ENCODE results near the gene ARHGAP6. TPM values are rescaled to one million over a fixed set of nuclear protein-coding genes. Genes with fewer than 3 reads are reported as not detected.

The ARHGAP6 gene
- total RNA-seq, 1 experiment from 2014 or later, result 0.10 TPM

- no peak overlapping the region for H3K9ac ChIP-seq (ENCODE audit: low read length)
- no peaks in the 10 kb centered on the region for H4K20me1 ChIP-seq (ENCODE audit: insufficient read depth)
- intact Hi-C loops (cut with micrococcal nuclease), result no loop called here
- no peak overlapping the region for H3K4me3 ChIP-seq (replicated peaks in 1 of 2; ENCODE audit: low read depth in 1 of 2, low read length in 2 of 2)
- no peaks in the 10 kb centered on the region for H3K79me2 ChIP-seq (ENCODE audit: insufficient read depth, low read length)
- H3K27ac ChIP-seq (ENCODE audit: low read depth, low read length), result no peak overlapping the region
- no peak for TF ChIP-seq RAD21 (IDR thresholded peaks at IDR 0.05; ENCODE audit: low read depth)
- TF ChIP-seq CEBPB (IDR thresholded peaks at IDR 0.05; ENCODE audit: low read depth), result no peak
- no peak for TF ChIP-seq POLR2AphosphoS5 (IDR thresholded peaks at IDR 0.05; ENCODE audit: low read depth, low read length)
- TF ChIP-seq POLR2A (IDR thresholded peaks at IDR 0.05; ENCODE audit: borderline replicate concordance, extremely low read depth, insufficient read depth, insufficient read length), result no peak
- no peak for TF ChIP-seq FOSL1 (IDR thresholded peaks at IDR 0.05; ENCODE audit: low read depth)
- no peak for TF ChIP-seq JUND (IDR thresholded peaks at IDR 0.05)
- TF ChIP-seq SP1 (IDR thresholded peaks at IDR 0.05; ENCODE audit: low read depth), result no peak
- no peak for TF ChIP-seq CBX3 (IDR thresholded peaks at IDR 0.05; ENCODE audit: low read depth)
- no peak for TF ChIP-seq TCF7L2 (IDR thresholded peaks at IDR 0.05; ENCODE audit: borderline replicate concordance, extremely low read depth, insufficient read depth, insufficient read length)
- TF ChIP-seq EGR1 (IDR thresholded peaks at IDR 0.05; ENCODE audit: low read depth), result no peak
- no peak for TF ChIP-seq ELF1 (IDR thresholded peaks at IDR 0.05; ENCODE audit: borderline replicate concordance, low read depth)
- TF ChIP-seq, protein P1, sequence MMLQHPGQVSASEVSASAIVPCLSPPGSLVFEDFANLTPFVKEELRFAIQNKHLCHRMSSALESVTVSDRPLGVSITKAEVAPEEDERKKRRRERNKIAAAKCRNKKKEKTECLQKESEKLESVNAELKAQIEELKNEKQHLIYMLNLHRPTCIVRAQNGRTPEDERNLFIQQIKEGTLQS (IDR thresholded peaks at IDR 0.05), result no peak
- no peak for TF ChIP-seq SRF (IDR thresholded peaks at IDR 0.05; ENCODE audit: low read depth)
- TF ChIP-seq ZFX (IDR thresholded peaks at IDR 0.05), result no peak
- TF ChIP-seq EZH2 (IDR thresholded peaks at IDR 0.05), result no peak
- no peak for TF ChIP-seq SIN3A (IDR thresholded peaks at IDR 0.05; ENCODE audit: low read depth)
- DNase-seq (ENCODE audit: low read depth, low spot score) (no peak), ATAC-seq (no peak)
- H3K4me2 ChIP-seq (ENCODE audit: low read length), result no peak overlapping the region
- H3K9me3 ChIP-seq (ENCODE audit: control insufficient read depth in 1 of 2, insufficient read depth in 1 of 2, low read depth in 1 of 2, low read length in 2 of 2), result no peaks in the 10 kb centered on the region
- no peaks in the 10 kb centered on the region for H3K4me1 ChIP-seq (ENCODE audit: control insufficient read depth in 1 of 2, insufficient read depth in 2 of 2, low read length in 2 of 2)
- no peak overlapping the region for H2AFZ ChIP-seq (ENCODE audit: low read depth, low read length, poor library complexity, severe bottlenecking)
- RAD21 ChIA-PET (ENCODE audit: low non-redundant PET in 1 of 2, low total read pairs in 2 of 2, uncharacterized antibody in 2 of 2, unreplicated experiment in 2 of 2), result no interaction called here
- H3K36me3 ChIP-seq (ENCODE audit: control insufficient read depth in 1 of 2, insufficient read depth in 2 of 2, low read length in 2 of 2), result no peaks in the 10 kb centered on the region
- CTCF ChIA-PET, result no interaction called here
- H3K27me3 ChIP-seq (ENCODE audit: insufficient read depth, low read length), result no peaks in the 10 kb centered on the region
- POLR2A ChIA-PET, result no interaction called here
- no peaks in the 10 kb centered on the region for H3K9me2 ChIP-seq (ENCODE audit: insufficient read depth)
- no TSS peak for BruUV-seq (replicated peaks)
These were observed 459.0 kb downstream of the ARHGAP6 start for GRCh38 chrX:11206716-11207115.

- no peaks in the 10 kb centered on the region for H3K27me3 ChIP-seq (ENCODE audit: insufficient read depth, low read length)
- ATAC-seq, result no peak
- no peaks in the 10 kb centered on the region for H4K20me1 ChIP-seq (ENCODE audit: insufficient read depth)
- H3K9me2 ChIP-seq (ENCODE audit: insufficient read depth), result no peaks in the 10 kb centered on the region
- no peak overlapping the region for H3K27ac ChIP-seq (ENCODE audit: low read depth, low read length)
- BruUV-seq (replicated peaks), result no TSS peak
- H3K4me3 ChIP-seq (replicated peaks in 1 of 2; ENCODE audit: low read depth in 1 of 2, low read length in 2 of 2), result no peak overlapping the region
- no peak overlapping the region for H3K9ac ChIP-seq (ENCODE audit: low read length)
- no peak for DNase-seq (ENCODE audit: low read depth, low spot score)
- ChIA-PET POLR2A (no interaction called here), CTCF (no interaction called here), RAD21 (ENCODE audit: low non-redundant PET in 1 of 2, low total read pairs in 2 of 2, uncharacterized antibody in 2 of 2, unreplicated experiment in 2 of 2) (no interaction called here)
- no peak for TF ChIP-seq YY1 (IDR thresholded peaks at IDR 0.05; ENCODE audit: extremely low read depth, insufficient replicate concordance, low read depth, low read length)
- TF ChIP-seq POLR2AphosphoS5 (IDR thresholded peaks at IDR 0.05; ENCODE audit: low read depth, low read length), result no peak
- no peak for TF ChIP-seq EGR1 (IDR thresholded peaks at IDR 0.05; ENCODE audit: low read depth)
- TF ChIP-seq ZNF274 (IDR thresholded peaks at IDR 0.05; ENCODE audit: low read depth, low read length), result no peak
- TF ChIP-seq RAD21 (IDR thresholded peaks at IDR 0.05; ENCODE audit: low read depth), result no peak
- TF ChIP-seq EZH2phosphoT487 (IDR thresholded peaks at IDR 0.05; ENCODE audit: borderline replicate concordance), result no peak
- no peak for TF ChIP-seq CBX3 (IDR thresholded peaks at IDR 0.05; ENCODE audit: low read depth)
- no peak for TF ChIP-seq SP1 (IDR thresholded peaks at IDR 0.05; ENCODE audit: low read depth)
- TF ChIP-seq ELF1 (IDR thresholded peaks at IDR 0.05; ENCODE audit: borderline replicate concordance, low read depth), result no peak
- no peak for TF ChIP-seq ZFX (IDR thresholded peaks at IDR 0.05)
- no peak for TF ChIP-seq POLR2A (IDR thresholded peaks at IDR 0.05; ENCODE audit: borderline replicate concordance, extremely low read depth, insufficient read depth, insufficient read length)
- no peak overlapping the region for H3K4me2 ChIP-seq (ENCODE audit: low read length)
- no peaks in the 10 kb centered on the region for H3K79me2 ChIP-seq (ENCODE audit: insufficient read depth, low read length)
- intact Hi-C loops (cut with micrococcal nuclease), result no loop called here
- no peak overlapping the region for H2AFZ ChIP-seq (ENCODE audit: low read depth, low read length, poor library complexity, severe bottlenecking)
- no peaks in the 10 kb centered on the region for H3K36me3 ChIP-seq (ENCODE audit: control insufficient read depth in 1 of 2, insufficient read depth in 2 of 2, low read length in 2 of 2)
- H3K4me1 ChIP-seq (ENCODE audit: control insufficient read depth in 1 of 2, insufficient read depth in 2 of 2, low read length in 2 of 2), result no peaks in the 10 kb centered on the region
- H3K9me3 ChIP-seq (ENCODE audit: control insufficient read depth in 1 of 2, insufficient read depth in 1 of 2, low read depth in 1 of 2, low read length in 2 of 2), result no peaks in the 10 kb centered on the region
These were observed 459.9 kb downstream of the ARHGAP6 start for GRCh38 chrX:11205796-11206195.

All from HCT116 (cell line).